Sigmoid colon (tissue), 7 donors: ENCODE data around the gene CHCHD1. TPM values are rescaled to one million over a fixed set of nuclear protein-coding genes. Genes with fewer than 3 reads are reported as not detected.
"Not testable (repeated sequence)": the region's sequence is repeated elsewhere in the genome, so short reads cannot be mapped to it uniquely, and the experiment has no call there.

ENCODE experiments used
- DNase-seq: peaks from one replicate; pipeline ENCODE4 v3.0.0-alpha.2; 2019
- H3K27ac ChIP-seq, 4 donors: fragments of 200-600 bp; sonication (generic); one replicate each; pipeline ENCODE4 v1.5.1; 2016 to 2019; ENCODE audit warnings: mild to moderate bottlenecking in 1 of 4
- H3K27me3 ChIP-seq, 3 donors: fragments of 200-600 bp; sonication (generic); one replicate each; pipeline ENCODE4 v1.5.1; 2019; ENCODE audit warnings: mild to moderate bottlenecking in 1 of 3
- H3K36me3 ChIP-seq, 4 donors: fragments of 200-600 bp; sonication (generic); one replicate each; pipeline ENCODE4 v1.5.1; 2016 to 2019
- H3K4me1 ChIP-seq, 4 donors: fragments of 200-600 bp; sonication (generic); one replicate each; pipeline ENCODE4 v1.5.1; 2017 to 2019
- H3K4me3 ChIP-seq, 4 donors: fragments of 200-600 bp; sonication (generic); one replicate each; pipeline ENCODE4 v1.5.1; 2017 to 2019; ENCODE audit warnings: mild to moderate bottlenecking in 2 of 4, moderate library complexity in 1 of 4
- H3K9me3 ChIP-seq, 4 donors: fragments of 200-600 bp in 3 of 4; sonication (generic) in 3 of 4; one replicate each; pipeline versions ENCODE4 v1.5.1 to v1.6.1; 2013 to 2019
- CTCF ChIP-seq, 4 experiments: fragments of 450-650 bp in 3 of 4; fragments of 200-600 bp in 1 of 4; IDR thresholded peaks; one replicate each; pipeline ENCODE4 v1.5.1; 2016 to 2019; ENCODE audit warnings: antibody characterized with exemption in 4 of 4, mild to moderate bottlenecking in 3 of 4, moderate library complexity in 2 of 4
- EP300 ChIP-seq, 4 donors: sonication (generic); formaldehyde crosslinking; IDR thresholded peaks; one replicate each; pipeline ENCODE4 v1.6.1; 2017; ENCODE audit warnings: antibody characterized with exemption in 4 of 4
- POLR2A ChIP-seq, 2 donors: fragments of 450-650 bp; IDR thresholded peaks; one replicate each; pipeline ENCODE4 v1.6.1; 2016; ENCODE audit warnings: antibody characterized with exemption in 2 of 2, mild to moderate bottlenecking in 2 of 2, moderate library complexity in 2 of 2
- POLR2AphosphoS5 ChIP-seq, 4 donors: sonication (generic); formaldehyde crosslinking; IDR thresholded peaks; one replicate each; pipeline ENCODE4 v1.6.1; 2017; ENCODE audit warnings: antibody characterized with exemption in 4 of 4
- WGBS, 2 donors: extraction: QIAGEN DNeasy Blood & Tissue Kit; methylation state at CpG; one replicate each; pipeline ENCODE4 v1.1.7; 2013; 5-methylcytosine and 5-hydroxymethylcytosine counted together
- intact Hi-C: fragments of 100-400 bp; cut with DNase I; formaldehyde crosslinking; loops from one replicate; pipeline ENCODE4 v1.15.1; 2023
- polyA plus RNA-seq, 3 donors: library from polyadenylated mRNA; stranded (reverse); fragments of 200-250 nt; gene quantifications; one replicate each; pipeline ENCODE4 v1.2.3, GENCODE V29; 2013
- small RNA-seq, 3 donors: library from RNA; depleted of rRNA; stranded (forward); fragments of <200 nt; gene quantifications; one replicate each; pipeline ENCODE3, GENCODE V24; 2016
- total RNA-seq, 4 donors: library from RNA; depleted of rRNA; stranded (reverse); fragments of >200 nt; gene quantifications; one replicate each; pipeline ENCODE4 v1.1.0, GENCODE V29; 2016
- donor health status: healthy with polysubstance abuse.
- donor health status: Bipolar disorder and iron deficiency.
- donor health status: healthy.

CHCHD1 gene
- total and polyA plus RNA-seq, 7 donors = 28.1 to 134 (median 36.6) TPM

DNA sequence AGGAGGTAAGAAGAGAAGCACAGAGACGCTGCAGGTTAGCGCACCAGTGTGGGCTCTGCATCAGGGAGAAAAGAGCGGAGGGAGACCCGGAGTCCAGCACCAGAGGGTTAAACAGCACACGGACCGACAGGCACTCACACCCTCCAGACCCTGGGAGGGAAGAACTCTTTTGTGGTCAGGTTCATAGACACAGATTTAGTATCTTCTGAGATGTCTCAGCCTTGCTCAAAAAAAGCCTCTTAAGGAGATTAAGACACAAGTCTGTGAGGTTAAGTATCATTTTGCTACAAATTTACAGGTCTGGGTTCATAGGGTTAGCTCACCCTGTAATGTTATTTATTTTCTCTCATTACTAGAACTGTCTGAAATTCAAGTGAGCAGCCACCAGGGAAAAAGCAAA lies 46.3 kb downstream of the CHCHD1 start:
- WGBS, 2 donors = 92 to 97% methylated on average over 6 of the region's 6 CpGs
- intact Hi-C loops = no loop called here

DNA sequence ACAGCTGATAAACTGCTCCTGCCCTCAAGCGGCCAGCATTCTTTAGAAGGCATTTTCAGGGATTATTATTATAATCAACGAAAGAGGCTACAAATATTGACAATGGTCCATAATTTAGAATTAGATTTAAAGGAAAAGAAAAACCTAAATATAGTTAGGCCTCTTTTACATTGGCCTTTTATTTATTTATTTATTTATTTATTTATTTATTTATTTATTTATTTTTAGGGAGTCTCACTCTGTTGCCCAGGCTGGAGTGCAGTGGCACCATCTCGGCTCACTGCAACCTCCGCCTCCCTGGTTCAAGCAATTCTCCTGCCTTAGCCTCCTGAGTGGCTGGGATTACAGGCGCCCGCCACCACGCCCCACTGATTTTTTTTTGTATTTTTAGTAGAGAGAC lies 47.2 kb downstream of the CHCHD1 start:
- H3K27me3 ChIP-seq, H3K4me1 ChIP-seq, H3K4me3 ChIP-seq, DNase-seq, intact Hi-C loops, H3K9me3 ChIP-seq, H3K27ac ChIP-seq: not testable (repeated sequence)
- 89 to 97% methylated on average over 7 of the region's 7 CpGs for WGBS, 2 donors
- H3K36me3 ChIP-seq = peaks cover 20 to 80% (median 35%) of the 10 kb centered on the region in 4 donors

More for the DNA sequence above, 46.3 kb downstream of the CHCHD1 start:
- Histone ChIP-seq H3K36me3 (peaks cover 28 to 85% (median 42%) of the 10 kb centered on the region in 4 donors), H3K27me3 (no peaks in the 10 kb centered on the region), H3K4me3 (no peak overlapping the region), H3K9me3 (no peaks in the 10 kb centered on the region), H3K27ac (no peak overlapping the region), H3K4me1 (no peaks in the 10 kb centered on the region)
- TF ChIP-seq POLR2AphosphoS5 (IDR thresholded peaks at IDR 0.05) (no peak), EP300 (IDR thresholded peaks at IDR 0.05) (no peak), POLR2A (IDR thresholded peaks at IDR 0.05) (no peak), CTCF (IDR thresholded peaks at IDR 0.05) (no peak)
- DNase-seq = no peak

Small RNA genes lying within 50 kb of the gene (small RNA-seq; reads per million reads assigned to genes)
- gene AC022400.4 (0 reads per million in 3 donors), gene AC022400.9 (0 reads per million in 3 donors), gene ZSWIM8-AS1 (0 reads per million in 3 donors)

Other genes with a start within 250 kb of the CHCHD1 start
- gene USP54, start 190.7 kb upstream of the CHCHD1 start, total RNA-seq = 10 to 100 TPM; 30.8 to 71.2 (median 40.6) TPM
- gene USP54, start 190.7 kb upstream of the CHCHD1 start, polyA plus RNA-seq = 10 to 100 TPM; 14.4 to 19.1 (median 18.5) TPM
- not detected for gene MYOZ1, start 140.6 kb upstream of the CHCHD1 start, total RNA-seq
- gene MYOZ1, start 140.6 kb upstream of the CHCHD1 start, polyA plus RNA-seq = 1 to 10 TPM in 1 of 3 donors, under 1 TPM in 1, not detected in 1; 0.17 to 1.2 TPM
- not detected for gene SYNPO2L, start 126.0 kb upstream of the CHCHD1 start, total RNA-seq
- gene SYNPO2L, start 126.0 kb upstream of the CHCHD1 start, polyA plus RNA-seq = under 1 TPM in 2 of 3 donors, not detected in 1; 0.12 to 0.23 TPM
- 1 to 10 TPM; 4.5 to 5.9 (median 5.6) TPM for gene AGAP5, start 83.9 kb upstream of the CHCHD1 start, total RNA-seq
- gene AGAP5, start 83.9 kb upstream of the CHCHD1 start, polyA plus RNA-seq = 1 to 10 TPM; 1.2 to 4.7 (median 1.8) TPM
- gene SEC24C, start 37.7 kb upstream of the CHCHD1 start, total RNA-seq = 10 to 100 TPM; 34.9 to 42.7 (median 39.0) TPM
- gene SEC24C, start 37.7 kb upstream of the CHCHD1 start, polyA plus RNA-seq = 10 to 100 TPM; 25.2 to 52.3 (median 29.8) TPM
- 100 to 1,000 TPM in 1 of 4 donors, 10 to 100 TPM in 3; 42.5 to 138 (median 71.9) TPM for gene ZSWIM8, start 3.6 kb downstream of the CHCHD1 start, total RNA-seq
- gene ZSWIM8, start 3.6 kb downstream of the CHCHD1 start, polyA plus RNA-seq = 10 to 100 TPM; 34.8 to 64.8 (median 40.2) TPM
- gene NDST2, start 29.6 kb downstream of the CHCHD1 start, total RNA-seq = 10 to 100 TPM; 23.9 to 56.2 (median 28.3) TPM
- 10 to 100 TPM in 2 of 3 donors, 1 to 10 TPM in 1; 3.9 to 21.0 (median 17.0) TPM for gene NDST2, start 29.6 kb downstream of the CHCHD1 start, polyA plus RNA-seq
- 100 to 1,000 TPM; 153 to 221 (median 209) TPM for gene CAMK2G, start 92.5 kb downstream of the CHCHD1 start, total RNA-seq
- 10 to 100 TPM; 14.4 to 34.8 (median 17.6) TPM for gene CAMK2G, start 92.5 kb downstream of the CHCHD1 start, polyA plus RNA-seq
- gene PLAU, start 129.1 kb downstream of the CHCHD1 start, total RNA-seq = 1 to 10 TPM; 2.5 to 9.4 (median 3.7) TPM
- 10 to 100 TPM in 1 of 3 donors, 1 to 10 TPM in 2; 3.6 to 15.7 (median 9.9) TPM for gene PLAU, start 129.1 kb downstream of the CHCHD1 start, polyA plus RNA-seq
- gene VCL, start 216.1 kb downstream of the CHCHD1 start, total RNA-seq = 100 to 1,000 TPM; 179 to 451 (median 305) TPM
- gene VCL, start 216.1 kb downstream of the CHCHD1 start, polyA plus RNA-seq = 10 to 100 TPM in 1 of 3 donors, 1 to 10 TPM in 2; 6.2 to 47.4 (median 6.6) TPM